Choroid plexus epithelial cell (primary cell): Measurements from ENCODE around the gene POLN.
"Not testable (repeated sequence)": the region's sequence is repeated elsewhere in the genome, so short reads cannot be mapped to it uniquely, and the experiment has no call there.

Experiments used
- DNase-seq: peaks from one replicate; pipeline ENCODE4 v3.0.0-alpha.2; 2010; ENCODE audit warnings: low read depth
- H3K4me3 ChIP-seq: 2 replicates; pipeline ENCODE4 v1.5.1; 2011; ENCODE audit warnings: low read depth, mild to moderate bottlenecking, control low read depth, low read length, moderate library complexity
- CTCF ChIP-seq: conservative IDR thresholded peaks from 2 replicates; pipeline ENCODE4 v1.5.1; 2011; ENCODE audit warnings: low read depth, mild to moderate bottlenecking, control low read depth, inconsistent platforms, low read length, moderate library complexity

Gene POLN

GRCh38 chr4:2041239-2042130, 200.4 kb downstream of the POLN start:
- no peak for TF ChIP-seq CTCF
- peak overlapping the region; percentile 77 for H3K4me3 ChIP-seq
- DNase-seq, result peak; percentile 57

GRCh38 chr4:2040391-2041238, 201.3 kb downstream of the POLN start:
- DNase-seq, result no peak
- no peak for TF ChIP-seq CTCF
- H3K4me3 ChIP-seq, result peak overlapping the region; percentile 77

GRCh38 chr4:2036866-2037265, 205.1 kb downstream of the POLN start:
- H3K4me3 ChIP-seq, result no peak overlapping the region
- no peak for TF ChIP-seq CTCF

GRCh38 chr4:2036327-2036726, 205.6 kb downstream of the POLN start:
- DNase-seq, result no peak
- TF ChIP-seq CTCF, result no peak
- no peak overlapping the region for H3K4me3 ChIP-seq

More at GRCh38 chr4:2036866-2037265, 205.1 kb downstream of the POLN start:
- DNase-seq, result no peak

- not testable (repeated sequence) for DNase-seq, H3K4me3 ChIP-seq
Measured at GRCh38 chr4:2031161-2031560, 210.8 kb downstream of the POLN start.

GRCh38 chr4:2027120-2027519, 214.8 kb downstream of the POLN start:
- DNase-seq, result not testable (repeated sequence)

GRCh38 chr4:2025817-2026216, 216.1 kb downstream of the POLN start:
- TF ChIP-seq CTCF, result no peak
- H3K4me3 ChIP-seq, result no peak overlapping the region
- DNase-seq, result no peak

More at GRCh38 chr4:2027120-2027519, 214.8 kb downstream of the POLN start:
- H3K4me3 ChIP-seq, result not testable (repeated sequence)

GRCh38 chr4:2024683-2025082, 217.2 kb downstream of the POLN start:
- no peak for TF ChIP-seq CTCF
- no peak for DNase-seq
- no peak overlapping the region for H3K4me3 ChIP-seq
